GM12875 (cell line): ENCODE data around the gene HS6ST1.

Experiments used
- H3K4me3 ChIP-seq: one replicate; pipeline ENCODE4 v1.5.1; 2011; ENCODE audit warnings: low read depth, low read length, control low read depth
- CTCF ChIP-seq: IDR thresholded peaks from 2 replicates; pipeline ENCODE4 v1.5.1; 2011; ENCODE audit warnings: low read depth, mild to moderate bottlenecking, control low read depth, inconsistent platforms, low read length, moderate library complexity, borderline replicate concordance; ENCODE audit not compliant: insufficient read depth

HS6ST1 gene

GRCh38 chr2:128320906-128321771 is 2.5 kb upstream of the HS6ST1 start:
- H3K4me3 ChIP-seq, result no peak overlapping the region
- no peak for TF ChIP-seq CTCF

GRCh38 chr2:128320192-128320905 is 1.7 kb upstream of the HS6ST1 start:
- TF ChIP-seq CTCF, result no peak
- no peak overlapping the region for H3K4me3 ChIP-seq

GRCh38 chr2:128319631-128320191 is 1.0 kb upstream of the HS6ST1 start:
- no peak for TF ChIP-seq CTCF
- no peak overlapping the region for H3K4me3 ChIP-seq

- peak overlapping the region; percentile 50 for H3K4me3 ChIP-seq
These were observed 423 bp downstream of the HS6ST1 start for GRCh38 chr2:128318245-128318644.

DNA sequence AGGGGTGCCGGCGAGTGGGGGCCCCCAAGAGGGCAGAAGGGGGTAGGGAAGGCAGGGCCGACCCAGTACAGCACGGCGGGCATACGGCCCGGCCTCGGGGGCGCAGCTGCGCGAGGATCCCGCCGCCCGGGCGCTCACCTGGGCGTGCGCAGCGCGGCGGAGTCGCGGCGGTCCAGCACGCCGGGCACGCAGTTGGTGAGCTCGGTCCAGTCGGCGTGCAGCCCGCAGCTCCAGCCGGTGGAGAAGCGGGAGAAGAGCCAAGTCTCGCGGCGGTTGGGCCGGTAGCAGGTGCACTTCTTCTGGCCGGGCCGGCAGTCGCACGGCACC is 806 bp downstream of the HS6ST1 start:
- H3K4me3 ChIP-seq, result peak overlapping the region; percentile 40

DNA sequence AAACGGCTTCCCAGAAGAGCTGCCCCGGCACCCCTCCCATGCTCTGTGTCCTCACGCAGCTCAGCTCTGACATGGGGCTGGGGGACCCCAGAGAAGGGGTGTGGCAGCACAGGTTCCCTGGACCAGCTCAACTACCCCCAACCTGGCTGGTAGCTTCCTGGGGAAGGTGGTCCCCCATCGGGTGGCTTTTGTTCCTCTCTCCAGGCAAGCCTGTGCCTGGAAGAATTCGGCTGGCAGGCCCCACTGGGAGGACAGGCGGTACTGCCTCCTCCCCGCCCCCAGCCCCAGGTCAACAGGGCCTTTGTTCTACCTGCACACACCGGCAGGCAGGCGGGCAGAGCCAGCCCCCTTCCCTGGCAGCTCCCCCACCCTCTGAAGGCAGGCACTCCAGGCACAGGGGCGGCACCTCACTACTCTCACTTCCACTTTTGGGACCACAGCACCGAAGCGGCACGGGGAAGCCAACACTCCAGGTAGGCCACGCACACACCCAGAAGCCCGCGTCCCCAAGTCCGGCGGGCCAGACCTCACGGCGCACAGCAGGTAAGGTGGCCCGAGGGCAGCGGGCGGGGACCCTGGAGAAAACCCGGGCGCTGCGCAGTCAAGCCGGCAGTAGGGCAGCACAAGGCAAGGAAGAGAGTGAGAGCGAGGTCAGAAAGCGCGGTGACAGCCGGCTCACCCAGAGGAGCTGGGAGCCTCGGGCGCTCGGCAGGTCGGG is 1.3 kb downstream of the HS6ST1 start:
- TF ChIP-seq CTCF, result no peak

DNA sequence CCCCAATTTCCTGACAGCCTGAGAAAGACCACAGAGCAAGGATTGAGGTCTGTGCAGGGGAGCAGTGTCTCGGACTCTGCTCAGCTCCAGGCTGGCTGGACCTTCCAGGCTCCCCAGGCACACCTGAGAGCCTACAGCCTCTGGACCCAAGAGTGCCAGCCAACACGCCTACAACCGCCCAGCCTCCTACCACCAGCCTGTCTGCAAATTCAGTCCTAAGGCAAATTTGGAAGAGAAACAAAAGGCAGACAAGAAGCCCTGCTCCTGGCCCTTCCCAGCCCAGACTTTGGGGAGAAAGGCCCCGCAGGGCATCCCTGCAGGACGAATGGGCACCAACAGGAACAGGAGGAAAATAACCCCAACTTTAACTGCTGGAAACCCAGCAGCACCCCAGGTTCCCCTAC is 1.9 kb downstream of the HS6ST1 start:
- TF ChIP-seq CTCF, result no peak
- peak overlapping the region; percentile 40 for H3K4me3 ChIP-seq

More for the DNA sequence above, 1.3 kb downstream of the HS6ST1 start:
- peak overlapping the region; percentile 40 for H3K4me3 ChIP-seq
